Measurements from ENCODE around the gene FOXP1.
A peak's percentile ranks its signal among the peaks of the same experiment; 100 is the strongest.

FOXP1 gene

DNA sequence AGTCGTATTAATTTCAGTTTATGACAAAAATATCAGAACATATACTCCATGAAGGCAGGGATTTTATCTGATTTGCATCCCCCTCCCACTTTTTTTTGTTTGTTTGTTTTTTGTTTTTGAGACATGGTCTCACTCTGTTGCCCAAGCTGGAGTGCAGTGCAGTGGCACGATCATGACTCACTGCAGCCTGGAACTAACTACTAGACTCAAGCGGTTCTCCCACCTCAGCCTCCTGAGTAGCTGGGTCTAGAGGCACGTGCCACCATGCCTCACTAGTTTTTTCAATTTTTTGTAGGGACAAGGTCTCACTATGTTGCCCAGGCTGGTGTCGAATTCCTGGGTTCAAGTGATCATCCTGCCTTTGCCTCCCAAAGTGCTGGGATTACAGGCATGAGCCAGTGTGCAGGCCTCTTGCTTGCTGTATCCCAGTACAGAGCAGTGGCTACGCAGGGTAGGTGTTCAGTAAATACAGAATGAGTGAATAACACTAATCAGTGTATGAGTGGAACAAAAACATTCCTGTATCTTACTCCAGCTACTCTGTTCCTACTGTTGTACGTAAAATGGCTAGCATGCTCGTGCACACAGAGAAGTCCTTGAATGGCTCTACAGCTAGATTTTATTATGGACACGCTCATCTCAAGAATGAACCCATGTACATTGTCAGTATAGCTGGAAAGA is 272.4 kb downstream of the FOXP1 start:
- H3K27me3 Mint-ChIP-seq (ENCODE audit: low read depth): no peaks in the 10 kb centered on the region
- TF ChIP-seq, protein P1, sequence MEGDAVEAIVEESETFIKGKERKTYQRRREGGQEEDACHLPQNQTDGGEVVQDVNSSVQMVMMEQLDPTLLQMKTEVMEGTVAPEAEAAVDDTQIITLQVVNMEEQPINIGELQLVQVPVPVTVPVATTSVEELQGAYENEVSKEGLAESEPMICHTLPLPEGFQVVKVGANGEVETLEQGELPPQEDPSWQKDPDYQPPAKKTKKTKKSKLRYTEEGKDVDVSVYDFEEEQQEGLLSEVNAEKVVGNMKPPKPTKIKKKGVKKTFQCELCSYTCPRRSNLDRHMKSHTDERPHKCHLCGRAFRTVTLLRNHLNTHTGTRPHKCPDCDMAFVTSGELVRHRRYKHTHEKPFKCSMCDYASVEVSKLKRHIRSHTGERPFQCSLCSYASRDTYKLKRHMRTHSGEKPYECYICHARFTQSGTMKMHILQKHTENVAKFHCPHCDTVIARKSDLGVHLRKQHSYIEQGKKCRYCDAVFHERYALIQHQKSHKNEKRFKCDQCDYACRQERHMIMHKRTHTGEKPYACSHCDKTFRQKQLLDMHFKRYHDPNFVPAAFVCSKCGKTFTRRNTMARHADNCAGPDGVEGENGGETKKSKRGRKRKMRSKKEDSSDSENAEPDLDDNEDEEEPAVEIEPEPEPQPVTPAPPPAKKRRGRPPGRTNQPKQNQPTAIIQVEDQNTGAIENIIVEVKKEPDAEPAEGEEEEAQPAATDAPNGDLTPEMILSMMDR (IDR thresholded peaks at IDR 0.05; ENCODE audit: unreplicated experiment in 3 of 3): no peak
- H3K9me3 Mint-ChIP-seq: no peaks in the 10 kb centered on the region
- peaks cover 27% of the 10 kb centered on the region for H3K4me1 Mint-ChIP-seq
- H3K36me3 Mint-ChIP-seq (ENCODE audit: low read depth): peaks cover 4% of the 10 kb centered on the region
- H3K4me3 Mint-ChIP-seq: no peak overlapping the region
- H3K27ac Mint-ChIP-seq: no peak overlapping the region

DNA sequence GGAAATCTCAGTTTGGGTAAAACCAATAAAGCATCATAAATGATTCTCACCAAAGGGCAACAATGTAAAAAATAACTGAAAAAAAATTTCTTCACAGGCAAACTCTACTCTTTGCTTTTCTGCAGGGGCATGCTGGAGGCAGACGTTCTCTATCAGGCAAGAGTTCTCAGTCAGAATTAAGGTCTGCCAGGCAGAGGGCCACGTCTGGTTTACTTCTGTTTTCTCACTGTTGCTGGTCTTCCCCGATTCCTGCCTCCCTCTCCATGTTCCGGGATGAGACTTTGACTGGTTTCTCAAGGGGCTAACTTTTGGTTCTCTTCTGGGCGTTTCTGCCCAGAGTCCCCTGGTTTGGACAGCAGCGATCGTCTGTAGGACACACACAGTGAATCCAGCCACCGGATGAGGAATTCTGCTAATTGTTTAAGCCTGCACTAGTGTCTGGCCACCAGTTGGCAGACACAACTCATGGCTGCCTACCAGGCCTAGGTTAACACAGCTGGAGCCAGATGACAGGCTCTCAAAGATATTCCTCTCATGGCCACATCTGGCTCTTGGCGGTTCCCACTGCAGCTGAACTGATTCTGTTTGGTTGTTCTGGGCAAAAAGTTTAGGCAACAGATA is 273.1 kb downstream of the FOXP1 start:
- TF ChIP-seq, protein P1 (IDR thresholded peaks at IDR 0.05; ENCODE audit: unreplicated experiment in 3 of 3): no peak
- Mint-ChIP-seq H3K27ac (peak overlapping the region in 1 of 3 experiments; percentile 14), H3K4me3 (no peak overlapping the region), H3K36me3 (ENCODE audit: low read depth) (peaks cover 4% of the 10 kb centered on the region), H3K4me1 (peaks cover 33% of the 10 kb centered on the region), H3K9me3 (no peaks in the 10 kb centered on the region), H3K27me3 (ENCODE audit: low read depth) (no peaks in the 10 kb centered on the region)

DNA sequence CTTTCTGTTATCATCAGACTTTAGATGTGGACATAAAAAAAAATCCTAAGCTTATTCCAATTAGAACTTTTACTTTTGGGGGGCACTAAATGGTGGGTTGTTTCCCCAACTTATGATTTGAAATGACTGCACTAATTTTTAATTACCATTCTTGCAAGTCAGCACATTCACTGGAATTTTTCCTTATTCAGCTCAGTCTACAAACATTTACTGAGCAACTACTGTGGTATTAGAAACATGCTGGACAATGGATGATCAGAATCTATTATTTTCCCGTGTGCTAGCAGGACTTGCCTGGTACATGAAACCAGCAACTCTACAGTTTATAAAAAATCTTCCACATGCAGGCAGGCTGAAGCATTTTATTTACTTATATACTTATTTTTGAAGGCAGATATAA is 273.6 kb downstream of the FOXP1 start:
- TF ChIP-seq, protein P1 (IDR thresholded peaks at IDR 0.05; ENCODE audit: unreplicated experiment in 3 of 3): no peak
- Mint-ChIP-seq H3K27ac (peak overlapping the region in 1 of 3 experiments; percentile 47), H3K9me3 (no peaks in the 10 kb centered on the region), H3K4me3 (no peak overlapping the region), H3K4me1 (peaks cover 39% of the 10 kb centered on the region), H3K27me3 (ENCODE audit: low read depth) (no peaks in the 10 kb centered on the region), H3K36me3 (ENCODE audit: low read depth) (peaks cover 4% of the 10 kb centered on the region)

GRCh38 chr3:71309342-71309741 is 274.2 kb downstream of the FOXP1 start:
- Mint-ChIP-seq H3K27ac (peak overlapping the region in 1 of 3 experiments; percentile 47), H3K36me3 (ENCODE audit: low read depth) (peaks cover 4% of the 10 kb centered on the region), H3K27me3 (ENCODE audit: low read depth) (no peaks in the 10 kb centered on the region), H3K9me3 (no peaks in the 10 kb centered on the region), H3K4me1 (peaks cover 45% of the 10 kb centered on the region), H3K4me3 (no peak overlapping the region)
- TF ChIP-seq, protein P1 (IDR thresholded peaks at IDR 0.05; ENCODE audit: unreplicated experiment in 3 of 3): no peak

DNA sequence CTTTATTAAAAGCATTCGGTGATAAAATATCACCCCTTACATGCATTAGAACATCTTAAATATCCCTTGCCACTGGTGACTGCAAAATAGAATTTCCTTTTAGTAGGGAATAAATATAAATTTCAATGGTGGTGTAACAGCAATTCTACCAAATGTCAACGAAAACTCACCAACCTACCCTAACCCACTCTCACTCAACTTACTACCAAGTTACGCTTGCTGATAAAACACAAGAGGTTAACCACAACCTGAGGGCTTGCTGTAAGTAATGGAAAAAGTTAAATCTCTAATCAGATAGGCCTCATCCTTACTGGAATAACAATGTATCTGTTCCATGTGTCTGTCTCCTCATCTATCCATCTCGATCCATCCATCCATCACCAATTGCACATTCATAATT is 274.7 kb downstream of the FOXP1 start:
- Mint-ChIP-seq H3K36me3 (ENCODE audit: low read depth) (peaks cover 4% of the 10 kb centered on the region), H3K27ac (peak overlapping the region in 2 of 3 experiments; percentile 32 to 47)

More for the DNA sequence above, 274.7 kb downstream of the FOXP1 start:
- peaks cover 50% of the 10 kb centered on the region for H3K4me1 Mint-ChIP-seq
- TF ChIP-seq, protein P1 (IDR thresholded peaks at IDR 0.05; ENCODE audit: unreplicated experiment in 3 of 3): no peak
- no peak overlapping the region for H3K4me3 Mint-ChIP-seq
- H3K9me3 Mint-ChIP-seq: no peaks in the 10 kb centered on the region
- H3K27me3 Mint-ChIP-seq (ENCODE audit: low read depth): no peaks in the 10 kb centered on the region
